CD4-positive, alpha-beta T cell treated with Interleukin-15 for 4 hours (primary cell): Measurements from ENCODE around the gene TAC4.

ENCODE experiments used
- DNase-seq: peaks from one replicate; pipeline ENCODE4 v3.0.0-alpha.2; 2020; ENCODE audit warnings: low spot score

Gene TAC4, protein sequence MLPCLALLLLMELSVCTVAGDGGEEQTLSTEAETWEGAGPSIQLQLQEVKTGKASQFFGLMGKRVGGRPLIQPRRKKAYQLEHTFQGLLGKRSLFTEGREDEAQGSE

DNA sequence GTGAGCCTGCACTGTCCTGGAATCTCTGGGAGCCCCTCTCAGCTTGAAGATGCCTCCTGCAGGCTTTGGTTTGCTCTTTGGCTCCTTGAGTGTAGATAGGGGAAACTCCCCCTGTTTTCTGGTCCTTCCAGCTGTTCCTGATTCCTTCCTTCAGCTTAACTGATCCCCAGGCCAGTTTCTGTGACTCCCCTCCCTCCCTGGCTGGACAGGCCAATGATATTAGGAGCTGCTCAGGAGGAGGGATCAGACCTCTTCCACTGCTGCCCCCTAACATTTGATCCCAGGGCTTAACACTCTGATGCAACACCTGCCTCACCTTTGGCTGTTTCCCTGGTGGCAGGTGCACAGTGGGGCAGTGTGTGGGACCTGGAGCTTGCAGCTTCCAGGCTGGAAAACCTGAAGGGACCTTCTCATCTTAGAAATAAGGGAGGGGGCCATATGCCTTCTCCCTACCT, at the start of gene TAC4:
Gene TAC4 (minus strand): TSS at position 51 of the 455 bp plus-strand sequence. CDS start 52 bp downstream, outside the sequence.
- no peak for DNase-seq

DNA sequence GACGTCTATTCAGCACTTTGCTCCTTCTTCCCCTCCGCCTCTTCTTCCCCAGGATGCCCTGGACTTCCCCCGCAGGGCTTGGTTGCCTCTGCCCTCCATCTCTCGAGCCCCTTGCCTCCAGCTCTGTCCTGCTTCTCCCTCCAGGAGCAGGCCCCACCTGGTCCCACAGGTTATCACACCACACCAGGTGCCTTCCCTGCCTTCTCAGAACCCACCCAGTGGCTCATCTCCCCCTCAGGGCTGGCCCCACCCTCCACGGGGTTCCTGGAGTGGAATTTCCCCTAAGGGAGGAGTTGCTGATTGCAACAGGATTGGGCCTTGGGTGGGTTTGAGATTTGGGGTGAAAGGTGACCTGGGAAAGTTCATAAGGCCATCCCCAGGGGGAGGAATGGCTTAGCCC, 49.0 kb upstream of the TAC4 start:
- no peak for DNase-seq

DNA sequence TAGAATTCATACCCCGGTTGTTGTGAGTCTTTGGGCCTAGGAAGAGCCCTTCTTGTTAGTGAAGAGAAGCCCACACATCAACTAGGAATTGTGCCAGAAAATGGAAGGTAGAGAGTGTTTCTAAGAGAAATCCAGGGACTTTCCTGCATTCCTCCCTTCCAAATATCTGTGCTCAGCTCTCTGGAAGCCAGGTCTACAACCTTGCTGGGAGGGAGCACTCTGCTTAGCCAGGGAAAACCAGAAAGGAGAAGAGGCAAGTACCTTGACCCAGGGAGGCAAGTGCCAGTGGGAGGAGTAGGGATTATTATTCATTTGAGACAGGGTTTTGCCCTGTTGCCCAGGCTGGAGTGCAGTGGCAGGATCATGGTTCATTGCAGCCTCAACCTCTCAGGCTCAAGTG, 48.4 kb upstream of the TAC4 start:
- no peak for DNase-seq

DNA sequence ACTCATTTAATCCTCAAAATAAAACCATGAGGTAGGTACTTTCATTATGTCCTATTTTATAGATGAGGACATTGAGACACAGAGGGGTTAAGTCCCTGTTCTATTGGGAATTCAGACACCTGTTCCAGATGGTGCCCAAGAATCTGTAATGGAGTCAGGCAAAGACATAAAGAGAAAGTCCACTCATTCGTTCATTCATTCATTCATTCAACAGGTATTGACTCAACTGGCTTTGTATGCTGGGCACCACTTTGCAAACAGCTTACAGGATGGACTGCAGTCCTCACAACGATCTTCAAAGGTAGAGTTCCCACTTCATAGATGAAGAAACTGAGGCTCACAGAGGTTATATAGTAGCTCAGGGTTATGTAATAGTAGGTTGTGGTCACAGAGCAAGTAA, 47.9 kb upstream of the TAC4 start:
- DNase-seq, result no peak

DNA sequence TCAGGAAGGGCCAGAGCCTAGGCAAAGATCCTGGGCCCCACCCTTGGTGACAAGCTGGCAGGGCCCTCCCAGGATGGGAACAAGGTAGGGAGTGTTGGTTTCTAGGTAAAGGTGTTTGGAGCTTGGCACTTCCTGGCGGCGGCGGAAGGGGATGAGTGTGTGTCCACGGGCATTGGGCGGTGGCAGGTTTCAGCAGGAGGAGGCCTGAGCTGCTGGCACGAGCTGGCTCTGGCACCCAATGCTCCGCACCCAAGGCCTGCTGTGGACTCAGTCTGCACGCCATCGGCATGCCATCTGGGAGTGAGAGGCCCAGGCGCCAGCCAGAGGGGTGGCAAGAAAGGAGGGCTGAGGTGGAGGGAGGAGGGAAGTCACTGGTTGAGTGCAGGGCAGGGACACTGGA, 46.9 kb upstream of the TAC4 start:
- DNase-seq, result no peak

DNA sequence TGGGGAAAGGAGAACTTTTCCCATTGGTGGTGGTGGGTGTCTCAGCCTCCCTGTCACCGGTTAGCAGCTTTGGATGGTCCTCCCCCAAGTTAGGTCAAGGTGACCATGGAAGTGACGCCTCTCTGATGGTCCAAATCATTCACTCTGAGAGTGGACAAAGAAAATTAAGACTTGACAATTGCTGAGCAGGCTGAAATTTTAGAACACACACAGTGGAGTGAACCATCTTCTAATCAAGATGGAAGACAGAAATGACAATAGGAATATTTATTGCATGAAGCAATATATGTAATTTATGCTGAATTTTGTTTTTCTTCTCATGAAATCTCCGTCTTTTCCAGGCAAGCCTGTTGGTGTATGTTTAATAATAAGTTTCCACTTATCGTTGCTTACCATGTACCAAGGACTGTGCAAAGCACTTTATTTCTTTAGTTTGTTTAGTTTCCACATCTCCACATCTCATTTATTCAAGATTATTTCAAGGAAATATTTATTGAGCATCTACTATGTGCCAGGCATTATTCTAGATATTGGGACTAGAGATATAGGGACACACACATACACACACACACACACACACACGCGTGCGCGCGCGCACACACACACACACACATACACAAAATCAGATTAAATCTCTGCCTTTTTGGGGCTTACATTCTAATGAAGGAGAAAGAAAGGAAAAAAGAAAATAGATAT, 44.0 kb upstream of the TAC4 start:
- DNase-seq, result no peak

DNA sequence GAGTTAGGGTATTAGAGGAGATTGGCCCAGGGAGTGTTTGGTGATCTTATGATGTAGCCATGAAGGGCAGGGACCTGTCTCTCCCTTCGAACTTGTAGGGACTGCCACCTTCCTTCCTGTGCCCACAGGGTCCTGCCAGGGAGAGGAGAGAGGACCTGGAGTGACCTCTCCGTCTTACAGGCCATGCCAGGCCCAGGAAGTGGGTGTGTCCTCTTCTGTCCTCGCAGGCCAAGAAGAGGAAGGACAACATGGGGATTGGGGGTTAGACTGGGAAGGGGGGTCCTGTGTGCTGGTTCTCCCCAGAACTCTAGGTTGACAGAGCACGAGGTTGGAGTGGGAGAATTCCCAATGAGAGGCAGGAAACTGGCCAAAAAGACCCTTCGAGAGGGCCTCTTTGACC, 43.4 kb upstream of the TAC4 start:
- no peak for DNase-seq

DNA sequence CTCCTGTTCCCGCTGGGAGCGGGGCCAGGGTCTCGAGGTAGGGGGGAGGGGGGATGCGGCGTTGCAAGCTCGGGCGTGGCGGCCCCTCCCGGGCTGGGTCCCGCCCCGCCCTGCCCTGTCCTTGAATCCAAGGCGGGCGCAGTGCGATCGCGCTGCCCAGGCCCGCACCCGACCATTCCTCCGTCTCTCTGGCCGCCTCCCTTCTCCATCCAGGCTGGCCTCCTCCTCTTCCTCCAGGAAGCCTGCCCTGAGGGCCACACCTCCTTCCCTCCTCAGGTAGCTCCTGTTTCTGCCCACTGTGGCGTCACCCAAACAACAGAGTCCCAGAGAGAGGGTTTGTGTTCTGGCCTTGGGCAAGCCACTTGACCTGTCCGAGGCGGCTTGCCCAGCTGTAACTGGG, 43.0 kb upstream of the TAC4 start:
- no peak for DNase-seq

DNA sequence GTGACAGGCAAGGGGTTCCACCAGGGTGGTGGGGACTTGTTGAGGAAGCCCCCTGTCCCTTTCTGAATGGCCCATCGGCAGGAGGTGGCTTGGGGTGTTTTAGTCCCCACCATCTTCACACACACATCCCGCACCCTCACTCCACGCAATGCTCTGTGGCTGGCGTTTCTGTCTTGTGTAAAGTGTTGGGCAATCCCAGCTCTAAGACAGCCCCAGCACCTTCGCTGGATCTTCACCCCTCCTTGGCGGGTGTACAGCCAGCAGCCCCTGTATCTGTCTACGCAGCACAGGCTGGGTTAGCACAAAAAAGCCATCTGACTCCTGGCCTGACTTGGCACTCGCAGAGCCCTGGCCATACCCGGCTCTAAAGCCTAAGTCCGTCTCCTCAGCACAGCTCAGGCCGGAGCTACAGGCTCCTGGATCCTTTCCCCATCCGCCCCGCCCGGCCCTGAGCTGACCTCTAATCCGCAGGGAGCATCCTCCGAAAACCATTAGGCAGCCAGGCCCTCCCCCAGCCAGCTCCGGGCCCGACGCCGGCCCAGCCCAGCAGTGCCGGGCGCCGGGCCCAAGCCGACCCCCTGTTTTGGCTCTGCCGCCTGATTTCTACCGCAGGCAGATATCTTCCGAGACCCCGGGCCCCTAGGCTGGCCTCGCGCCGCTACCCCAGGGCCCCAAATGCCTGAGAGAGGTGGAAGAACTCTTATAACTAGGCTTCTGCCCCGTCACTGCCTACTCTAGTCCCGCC, 42.4 kb upstream of the TAC4 start:
- DNase-seq, result no peak

DNA sequence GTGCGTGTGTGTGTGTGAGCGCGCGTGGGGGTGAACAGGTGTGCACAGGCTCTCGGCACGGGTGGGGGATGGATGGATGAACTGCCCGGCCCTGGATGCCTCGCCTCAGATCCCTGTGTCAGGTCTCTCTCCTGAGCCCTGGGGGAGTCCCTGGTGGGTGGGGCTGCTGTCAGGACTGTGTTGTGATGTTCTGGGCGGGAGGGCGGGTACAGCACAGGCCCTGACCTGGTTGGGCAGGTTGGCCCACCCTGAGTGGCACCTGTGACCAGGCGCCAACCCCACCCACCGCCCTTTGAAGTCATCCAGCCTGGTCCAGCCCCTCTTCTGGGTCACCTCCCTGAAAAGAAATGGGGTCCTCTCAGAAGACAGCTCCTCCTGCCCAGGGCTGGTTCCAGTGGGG, 41.6 kb upstream of the TAC4 start:
- DNase-seq, result no peak

DNA sequence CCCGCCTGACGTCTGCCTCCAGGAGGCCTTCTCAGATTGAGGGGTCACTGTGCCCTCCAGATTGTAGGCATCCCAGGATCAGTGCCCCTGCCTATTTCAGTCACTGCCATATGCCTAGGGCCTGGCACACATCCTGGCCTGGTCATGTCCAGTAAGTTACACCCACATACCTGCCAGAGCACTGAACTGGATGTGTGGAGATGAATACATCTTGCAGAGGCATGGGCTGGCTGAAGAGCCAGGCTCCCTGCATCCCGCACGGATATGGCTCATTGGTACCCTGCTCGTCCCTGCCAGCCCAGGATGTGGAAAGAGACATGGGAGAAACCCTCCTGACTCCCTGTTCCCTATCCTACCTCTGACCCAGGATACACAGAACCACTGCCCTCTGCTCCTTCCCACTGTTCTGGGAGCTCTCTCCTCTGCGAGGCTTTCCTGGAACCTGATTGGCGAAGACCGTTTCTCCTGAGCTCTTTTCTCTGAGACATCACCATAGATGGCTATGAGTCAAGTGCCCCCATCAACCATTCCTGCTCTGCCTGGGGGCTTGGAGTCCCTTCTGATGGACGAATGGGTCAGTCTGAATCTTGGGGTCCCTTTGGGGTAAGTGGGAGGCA, 40.0 kb upstream of the TAC4 start:
- DNase-seq, result no peak

DNA sequence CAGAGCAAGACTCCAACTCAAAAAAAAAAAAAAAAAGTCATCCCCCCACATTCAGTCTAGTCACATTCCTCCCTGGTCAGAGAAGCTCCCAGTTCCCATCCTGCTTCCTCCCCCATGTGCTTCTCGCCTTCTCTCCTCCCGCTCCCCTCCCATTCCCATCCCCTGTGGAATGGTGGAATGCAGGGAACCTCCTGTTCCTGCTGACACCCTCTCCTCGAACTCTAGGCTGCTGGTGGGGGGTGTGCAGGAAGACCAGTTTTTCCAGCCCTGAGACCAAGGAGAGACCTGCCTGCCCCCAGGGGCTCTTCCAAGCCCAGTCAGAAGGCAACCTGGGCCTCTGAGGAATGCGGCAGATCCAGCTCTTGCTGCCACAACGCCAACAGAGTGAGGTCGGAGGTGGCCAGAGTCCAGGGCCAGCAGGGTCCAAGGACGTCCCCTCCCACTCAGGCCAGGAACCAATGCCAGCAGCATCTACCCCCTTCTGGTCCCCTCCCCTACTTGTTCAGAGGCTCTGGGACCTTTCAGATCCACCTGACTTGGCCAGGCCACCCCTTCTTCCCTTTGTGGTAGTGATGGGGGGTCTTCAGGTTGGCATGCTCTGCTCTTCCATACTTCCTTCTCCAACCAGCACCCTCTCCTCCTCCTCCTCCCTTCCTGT, 39.3 kb upstream of the TAC4 start:
- DNase-seq, result no peak

DNA sequence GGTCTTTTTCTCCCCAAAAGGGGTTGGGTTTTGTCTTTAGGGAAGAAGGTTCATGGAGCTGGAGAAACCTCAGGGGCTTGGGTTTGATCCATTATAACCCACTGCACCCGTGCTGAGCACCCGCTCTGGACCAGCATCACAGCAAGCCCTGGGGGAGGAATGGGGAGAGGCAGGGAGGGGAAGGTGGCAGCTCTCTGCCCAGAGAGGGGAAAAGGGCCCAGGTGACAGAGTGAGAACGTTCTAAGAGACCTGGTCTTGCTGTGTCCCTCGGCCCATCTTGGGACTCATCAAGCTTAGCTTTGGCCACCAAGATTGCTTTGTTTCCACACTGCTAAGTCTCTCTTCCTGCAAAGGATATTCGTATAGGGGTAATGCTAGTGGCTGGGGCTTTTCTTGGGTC, 38.2 kb upstream of the TAC4 start:
- no peak for DNase-seq

DNA sequence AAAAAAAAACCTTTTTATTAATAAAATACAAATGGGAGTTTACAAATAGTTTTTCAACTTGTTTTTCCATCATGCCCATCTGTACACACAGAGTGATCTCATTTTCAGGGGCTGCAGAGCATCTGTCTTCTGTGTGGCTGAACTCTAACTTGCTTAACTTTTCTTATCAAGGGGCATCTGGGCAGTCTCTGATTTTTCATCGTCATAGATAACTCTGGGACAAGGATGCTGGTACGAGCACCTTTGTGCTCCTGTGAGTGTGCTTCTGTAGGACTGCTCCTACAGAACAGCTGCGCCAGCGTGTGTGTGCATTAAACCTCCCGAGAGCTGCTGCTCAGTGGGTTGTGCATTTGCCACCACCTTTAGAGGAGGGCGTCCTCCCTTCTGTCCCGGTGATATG, 34.6 kb upstream of the TAC4 start:
- no peak for DNase-seq

DNA sequence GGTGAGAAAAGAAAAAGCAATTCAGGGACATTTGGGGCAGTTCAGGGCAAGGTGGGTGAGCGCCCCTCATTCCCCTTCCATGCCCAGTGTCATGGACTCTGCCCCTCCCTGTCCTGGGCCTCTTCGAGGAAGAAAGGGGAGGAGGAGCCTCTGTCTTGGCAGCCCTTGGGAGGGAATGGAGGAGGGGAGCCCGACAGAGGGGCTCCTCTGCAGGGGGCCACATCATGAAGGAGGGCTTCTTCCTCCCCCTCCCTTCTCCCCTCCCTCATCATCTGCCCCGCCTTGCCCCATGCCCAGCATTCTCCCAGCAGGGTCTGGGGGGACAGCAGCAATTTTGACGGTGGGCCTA, 33.2 kb upstream of the TAC4 start:
- DNase-seq, result no peak

DNA sequence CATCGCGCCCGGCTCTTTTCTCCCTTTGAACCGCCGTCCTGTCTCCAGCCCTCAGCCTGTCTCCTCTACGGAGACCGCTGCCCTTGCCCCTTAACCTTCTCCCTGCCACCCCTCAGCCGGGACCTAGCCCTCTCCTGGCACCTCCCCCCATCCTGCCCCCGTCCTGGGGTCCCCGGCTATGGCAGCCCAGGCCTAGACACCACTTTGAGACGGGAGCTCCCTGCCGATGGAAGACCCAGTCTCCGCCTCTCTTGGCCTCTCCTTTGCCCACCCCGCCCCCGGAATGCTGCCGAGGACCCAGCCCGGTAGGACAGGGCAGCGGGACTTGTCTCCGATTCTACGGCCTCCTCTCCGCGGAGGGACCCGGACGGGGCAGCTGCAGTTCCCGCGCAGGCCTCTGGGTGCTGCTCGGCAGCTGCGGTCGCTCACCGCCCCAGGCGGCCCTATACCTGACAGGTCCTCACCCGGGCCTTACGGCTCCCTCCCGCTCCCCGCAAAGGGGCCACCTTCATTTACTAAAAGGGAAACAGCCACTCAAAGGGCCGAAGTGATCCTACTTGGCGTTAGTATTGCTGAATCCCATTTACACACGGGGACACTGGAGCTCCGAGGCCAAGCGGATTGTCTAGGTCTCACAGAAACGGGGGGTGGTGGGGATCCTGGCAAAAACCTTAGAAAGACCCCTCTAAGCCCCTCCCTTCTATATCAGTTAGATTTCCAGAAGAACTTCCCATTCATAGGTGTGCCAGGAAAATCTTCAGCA, 32.6 kb upstream of the TAC4 start:
- DNase-seq, result peak; percentile 64

DNA sequence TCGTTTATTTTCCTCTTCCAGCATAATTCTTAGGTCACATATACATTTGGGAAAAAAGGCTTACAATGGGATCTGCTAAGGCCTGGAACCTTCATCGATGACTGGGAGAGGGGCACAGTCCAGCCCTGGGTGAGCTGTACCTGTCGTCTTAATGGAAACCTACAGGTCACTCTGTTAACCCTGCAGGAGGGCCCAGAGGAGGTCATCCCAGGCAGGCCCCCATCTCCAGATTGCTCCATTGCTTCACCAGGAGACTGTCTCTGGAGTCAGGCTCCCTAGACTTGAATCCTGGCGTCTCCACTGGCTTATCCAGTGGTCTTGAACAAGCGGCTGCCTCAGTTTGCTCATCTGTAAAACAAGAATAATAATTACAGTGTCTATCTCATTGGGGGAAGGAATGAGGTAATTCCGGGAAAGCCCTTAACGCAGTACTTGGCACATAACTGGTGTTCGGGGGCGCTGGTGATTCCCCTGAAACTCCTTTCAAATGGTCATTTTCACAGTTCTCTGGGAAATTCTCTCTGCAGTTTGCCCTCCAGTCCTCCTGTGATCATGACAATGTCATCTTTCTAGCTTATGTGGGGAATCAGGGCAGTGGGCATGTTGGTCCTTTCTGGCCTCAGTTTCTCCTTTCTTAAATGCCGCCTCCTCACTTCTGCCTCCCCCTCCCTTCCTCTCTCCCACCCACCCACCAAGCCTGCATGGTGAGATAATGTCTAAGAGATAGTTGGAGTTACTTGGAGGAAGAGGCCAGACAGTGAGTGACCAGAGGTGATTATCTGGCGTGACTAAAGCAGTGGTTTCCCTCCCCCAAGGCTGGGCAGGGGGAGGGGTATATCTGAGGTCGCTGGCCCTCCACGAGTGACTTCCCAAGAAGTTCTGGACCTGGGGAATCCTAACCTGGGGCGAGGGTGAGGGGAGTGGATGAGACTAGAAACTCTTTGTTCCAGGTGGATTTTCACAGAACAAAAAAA, 31.3 kb upstream of the TAC4 start:
- no peak for DNase-seq

DNA sequence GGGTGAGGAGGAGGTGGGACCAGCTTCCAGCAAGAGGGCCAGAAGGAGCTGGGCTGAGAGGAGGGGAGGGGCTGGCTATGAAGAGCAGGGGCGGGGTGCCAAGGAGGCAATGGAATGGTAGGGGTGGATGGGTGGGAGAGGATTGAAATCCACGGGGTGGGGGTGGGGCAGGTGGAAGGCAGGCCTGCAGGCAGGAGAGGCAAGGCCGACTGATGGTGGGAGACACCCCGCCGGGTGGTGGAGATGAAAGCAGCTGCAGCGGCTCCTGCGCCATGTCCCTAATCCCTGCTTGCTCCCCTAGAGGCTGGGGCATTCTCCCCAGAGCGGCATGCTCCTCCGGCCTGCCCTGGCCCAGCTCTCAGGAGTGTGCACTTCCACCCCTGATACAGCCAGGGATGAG, 27.8 kb upstream of the TAC4 start:
- no peak for DNase-seq

DNA sequence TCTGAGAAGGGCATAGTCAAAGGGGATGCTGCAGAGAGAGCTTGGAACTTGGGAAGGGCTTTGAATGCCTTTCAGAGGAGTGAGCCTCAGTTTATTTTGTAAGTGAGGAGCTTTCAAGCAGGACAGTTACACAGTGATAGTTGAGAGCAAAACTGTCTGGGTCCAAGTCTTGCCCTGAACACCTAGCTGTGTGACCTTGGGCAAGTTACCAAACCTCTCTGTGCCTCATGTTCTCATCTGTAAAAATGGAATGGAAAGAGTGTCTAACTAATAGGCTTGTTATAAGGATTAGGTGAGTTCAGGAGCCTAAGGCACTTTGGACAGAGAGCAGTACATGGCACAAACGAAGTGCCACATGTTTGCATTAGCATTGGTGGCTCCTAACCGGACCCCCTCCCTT, 27.0 kb upstream of the TAC4 start:
- no peak for DNase-seq

DNA sequence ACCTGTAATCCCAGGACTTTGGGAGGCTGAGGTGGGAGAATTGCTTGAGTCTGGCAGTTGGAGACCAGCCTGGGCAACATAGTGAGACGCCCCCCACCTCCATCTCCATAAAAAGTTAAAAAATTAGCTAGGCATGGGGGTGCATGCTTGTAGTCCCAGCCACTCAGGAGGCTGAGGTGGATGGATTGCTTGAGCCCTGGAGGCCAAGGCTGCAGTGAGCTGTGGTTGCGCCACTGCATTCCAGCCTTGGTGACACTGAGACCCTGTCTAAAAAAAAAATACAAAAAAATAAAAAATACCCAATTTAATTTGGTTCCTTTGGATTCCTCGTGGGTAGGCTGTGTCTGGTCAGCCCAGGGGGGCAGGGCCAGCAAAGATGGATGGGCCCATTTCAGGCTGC, 26.1 kb upstream of the TAC4 start:
- no peak for DNase-seq

DNA sequence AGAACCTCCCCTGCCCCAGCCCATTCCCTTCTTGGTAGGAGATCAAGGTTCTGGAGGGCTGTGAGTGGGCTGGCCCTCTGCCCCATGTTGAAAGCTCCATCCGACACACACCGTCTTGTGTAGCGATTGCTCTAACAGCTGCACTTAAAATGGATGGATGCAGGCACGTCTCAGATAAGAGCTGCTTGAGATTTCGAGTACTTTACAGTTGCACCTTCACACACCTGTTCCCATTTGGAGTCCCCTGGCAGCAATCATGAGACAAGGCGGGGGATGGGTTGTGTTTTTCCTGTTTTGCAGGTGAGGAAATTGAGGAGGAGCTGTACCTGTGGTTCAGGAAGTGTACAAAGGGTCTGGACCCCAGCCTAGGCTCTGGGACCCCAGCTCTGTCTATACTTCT, 25.6 kb upstream of the TAC4 start:
- DNase-seq, result no peak
